SIG-M5 (cell line): ENCODE results near the gene RPRD2.

Experiments
- DNase-seq: peaks from one replicate; lab custom pipeline; 2025; lab: John Stamatoyannopoulos, UW

The RPRD2 gene

DNA sequence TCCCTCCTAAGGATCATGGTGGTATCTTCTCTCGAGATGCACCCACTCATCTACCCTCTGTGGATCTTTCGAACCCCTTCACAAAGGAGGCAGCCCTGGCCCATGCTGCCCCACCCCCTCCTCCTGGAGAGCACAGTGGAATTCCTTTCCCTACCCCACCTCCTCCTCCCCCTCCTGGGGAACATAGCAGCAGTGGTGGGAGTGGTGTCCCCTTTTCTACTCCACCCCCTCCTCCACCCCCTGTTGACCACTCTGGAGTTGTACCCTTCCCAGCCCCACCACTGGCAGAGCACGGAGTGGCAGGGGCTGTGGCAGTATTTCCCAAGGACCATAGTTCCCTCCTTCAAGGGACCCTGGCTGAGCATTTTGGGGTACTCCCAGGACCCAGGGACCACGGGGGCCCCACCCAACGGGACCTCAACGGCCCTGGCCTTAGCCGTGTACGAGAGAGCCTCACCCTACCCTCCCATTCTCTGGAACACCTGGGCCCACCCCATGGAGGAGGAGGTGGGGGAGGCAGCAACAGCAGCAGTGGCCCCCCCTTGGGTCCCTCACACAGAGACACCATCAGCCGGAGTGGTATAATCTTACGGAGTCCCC, 108.8 kb downstream of the RPRD2 start:
- DNase-seq, result no peak

DNA sequence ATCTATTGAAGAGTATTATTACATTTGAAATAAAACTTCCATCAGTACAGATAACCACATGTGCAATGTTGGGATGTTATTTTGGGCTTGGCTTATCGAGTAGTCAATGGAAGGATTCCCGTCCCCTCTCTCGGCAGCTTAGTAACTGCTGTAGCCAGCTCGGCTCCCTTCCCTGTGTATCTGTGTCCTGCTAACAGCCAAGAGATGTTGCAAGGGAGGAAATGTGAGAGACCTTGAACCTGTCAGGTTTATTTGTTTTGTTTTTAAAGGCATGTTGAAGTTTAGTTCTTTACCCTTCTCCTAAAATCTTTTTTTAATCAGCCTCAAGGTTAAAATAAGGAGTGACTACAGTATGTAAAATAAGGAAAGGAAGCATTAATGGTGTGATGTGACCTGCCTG, 109.7 kb downstream of the RPRD2 start:
- no peak for DNase-seq

DNA sequence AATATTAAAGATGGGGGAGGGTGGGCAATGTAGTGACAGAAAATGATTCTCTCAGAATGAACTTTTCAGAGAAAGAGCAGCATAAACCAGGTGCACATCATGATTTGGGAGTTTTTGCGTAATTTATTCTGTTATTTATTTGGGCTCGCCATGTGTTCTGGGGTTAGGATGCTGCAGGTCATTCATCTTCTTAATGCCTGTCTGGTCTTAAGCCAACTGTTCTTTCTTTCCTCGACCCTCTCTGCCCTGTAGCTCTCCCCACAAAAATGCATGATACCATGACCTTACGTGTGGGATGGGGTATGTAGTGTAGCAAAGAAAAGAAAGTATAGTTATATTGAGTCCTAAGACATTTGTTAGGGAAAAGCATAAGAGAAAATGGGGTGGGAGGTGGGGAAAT, 110.9 kb downstream of the RPRD2 start:
- DNase-seq, result no peak

DNA sequence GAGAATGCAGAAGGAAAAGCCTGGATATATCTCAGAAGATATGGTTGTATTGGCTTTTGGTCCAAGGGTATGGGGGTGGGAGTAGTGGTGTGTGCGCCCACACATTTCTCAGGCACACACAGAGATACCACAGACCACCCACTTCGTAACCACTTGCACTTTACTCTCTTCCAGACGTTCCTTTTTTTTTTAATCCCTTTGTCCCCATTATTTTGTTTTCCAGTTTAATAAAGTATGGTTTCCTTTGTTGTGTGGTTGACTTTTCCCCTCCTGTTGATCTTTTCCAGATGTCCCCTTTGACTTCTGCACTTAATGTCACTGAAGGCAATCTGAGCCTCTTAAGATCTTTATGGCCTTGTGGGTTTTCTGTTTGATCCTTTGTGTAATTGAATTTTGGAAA, 112.8 kb downstream of the RPRD2 start:
- no peak for DNase-seq

DNA sequence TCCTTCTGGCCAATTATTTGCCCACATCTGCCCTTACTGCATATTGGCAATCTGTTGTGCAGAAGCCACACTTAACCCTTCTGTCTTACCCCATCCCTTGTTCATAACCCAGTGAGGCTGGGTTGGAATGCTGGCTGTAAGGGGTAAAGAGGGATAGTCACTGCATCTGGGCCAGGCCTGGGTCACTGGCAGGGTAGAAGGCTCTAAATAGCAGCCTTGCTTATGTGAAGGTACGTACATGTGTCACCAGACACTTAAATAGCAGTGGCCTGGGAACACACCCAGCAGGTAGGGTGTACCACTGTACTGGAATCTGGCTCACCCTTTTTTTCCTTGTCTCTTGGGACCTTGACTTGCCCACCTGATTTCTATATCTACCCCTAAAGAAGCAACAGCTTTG, 113.4 kb downstream of the RPRD2 start:
- no peak for DNase-seq

DNA sequence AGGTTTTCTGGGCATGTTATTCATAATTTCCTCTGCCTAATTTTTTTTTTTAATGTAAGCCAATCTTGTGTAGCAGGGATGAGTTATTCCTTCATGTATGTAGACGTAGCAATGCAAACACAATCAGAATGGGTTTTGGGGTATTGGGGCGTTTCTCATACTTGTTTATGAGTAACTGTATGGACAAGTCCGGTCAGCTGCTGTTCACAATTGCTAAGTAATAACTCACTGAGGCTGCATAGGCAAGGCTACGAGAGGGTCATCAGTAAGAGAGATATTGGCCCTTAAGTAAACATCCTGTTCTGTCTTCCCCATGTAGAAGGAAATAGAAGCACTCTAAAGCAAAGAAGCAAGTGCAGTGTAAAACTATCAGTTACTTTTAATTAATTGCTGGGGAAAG, 113.8 kb downstream of the RPRD2 start:
- no peak for DNase-seq

DNA sequence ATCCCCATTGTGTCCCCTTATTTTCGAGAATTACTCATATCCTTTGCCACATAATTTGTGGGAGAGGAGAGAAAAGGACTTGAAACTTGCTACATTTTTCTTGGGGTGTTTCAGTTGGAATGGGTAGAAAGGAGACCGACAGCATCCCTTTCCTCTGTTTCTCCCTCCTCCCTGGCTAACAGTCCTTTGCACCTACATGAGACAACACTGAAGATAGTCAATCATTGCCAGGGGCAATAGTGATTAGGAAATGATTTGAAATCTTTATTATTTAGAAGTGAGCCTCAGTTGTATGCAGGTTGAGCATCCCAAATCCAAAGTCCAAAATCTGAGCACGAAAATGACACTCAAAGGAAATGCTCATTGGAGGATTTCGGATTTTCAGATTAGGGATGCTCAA, 115.4 kb downstream of the RPRD2 start:
- no peak for DNase-seq

DNA sequence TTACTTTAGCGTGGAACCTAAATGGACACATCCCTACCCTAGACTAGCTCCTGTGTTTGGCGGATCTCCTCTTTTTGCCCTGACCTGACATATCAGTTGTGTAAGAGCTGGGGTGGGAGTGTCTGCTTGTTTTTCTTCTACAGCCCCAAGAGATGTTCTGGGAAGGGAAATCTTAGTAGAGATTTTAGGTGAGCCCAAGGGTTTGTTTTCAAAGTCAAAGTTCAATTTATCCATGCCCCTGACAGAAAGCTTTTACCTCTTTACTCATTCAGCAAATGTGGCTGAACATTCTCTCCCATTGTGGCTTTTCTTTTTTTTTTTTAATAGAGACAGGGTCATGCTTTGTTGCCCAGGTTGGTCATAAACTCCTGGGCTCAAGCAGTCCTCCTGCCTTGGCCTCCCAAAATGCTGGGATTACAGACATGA, 116.0 kb downstream of the RPRD2 start:
- no peak for DNase-seq

DNA sequence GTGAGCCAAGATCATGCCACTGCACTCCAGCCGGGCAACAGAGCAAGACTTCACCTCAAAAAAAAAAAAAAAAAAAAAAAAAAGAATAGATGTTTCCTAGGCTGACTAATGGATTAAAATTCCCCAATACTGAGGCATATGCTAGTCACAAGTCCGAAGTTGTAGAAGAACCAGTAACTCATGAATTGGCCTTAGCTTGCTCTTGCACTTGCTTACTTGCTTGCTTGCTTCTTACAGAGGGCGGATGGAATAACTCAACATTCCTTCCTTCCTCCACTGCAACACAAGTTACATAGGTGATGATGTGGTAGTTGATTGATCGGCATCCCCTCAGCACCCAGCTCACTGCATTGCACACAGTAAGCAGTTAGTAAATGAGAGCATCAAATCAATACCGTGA, 120.5 kb downstream of the RPRD2 start:
- DNase-seq, result no peak

DNA sequence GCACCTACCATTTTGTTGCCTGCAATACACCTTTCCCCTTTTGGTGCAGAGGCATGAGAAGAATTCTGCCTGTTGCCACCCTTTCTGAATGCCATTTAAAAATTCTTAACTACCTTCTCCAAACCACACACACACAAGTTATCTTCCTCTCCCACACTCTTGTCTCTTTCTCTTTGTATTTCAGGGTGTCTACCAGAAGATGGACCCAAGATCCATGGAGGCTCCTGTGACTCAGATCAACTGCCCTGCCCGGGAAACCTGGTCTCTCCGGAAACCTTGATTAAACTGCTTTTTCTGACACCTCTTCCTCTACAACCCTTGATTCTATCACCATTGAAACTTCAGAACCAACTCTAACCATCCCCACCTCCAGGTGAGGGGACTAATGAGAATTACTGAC, 120.9 kb downstream of the RPRD2 start:
- DNase-seq, result no peak

DNA sequence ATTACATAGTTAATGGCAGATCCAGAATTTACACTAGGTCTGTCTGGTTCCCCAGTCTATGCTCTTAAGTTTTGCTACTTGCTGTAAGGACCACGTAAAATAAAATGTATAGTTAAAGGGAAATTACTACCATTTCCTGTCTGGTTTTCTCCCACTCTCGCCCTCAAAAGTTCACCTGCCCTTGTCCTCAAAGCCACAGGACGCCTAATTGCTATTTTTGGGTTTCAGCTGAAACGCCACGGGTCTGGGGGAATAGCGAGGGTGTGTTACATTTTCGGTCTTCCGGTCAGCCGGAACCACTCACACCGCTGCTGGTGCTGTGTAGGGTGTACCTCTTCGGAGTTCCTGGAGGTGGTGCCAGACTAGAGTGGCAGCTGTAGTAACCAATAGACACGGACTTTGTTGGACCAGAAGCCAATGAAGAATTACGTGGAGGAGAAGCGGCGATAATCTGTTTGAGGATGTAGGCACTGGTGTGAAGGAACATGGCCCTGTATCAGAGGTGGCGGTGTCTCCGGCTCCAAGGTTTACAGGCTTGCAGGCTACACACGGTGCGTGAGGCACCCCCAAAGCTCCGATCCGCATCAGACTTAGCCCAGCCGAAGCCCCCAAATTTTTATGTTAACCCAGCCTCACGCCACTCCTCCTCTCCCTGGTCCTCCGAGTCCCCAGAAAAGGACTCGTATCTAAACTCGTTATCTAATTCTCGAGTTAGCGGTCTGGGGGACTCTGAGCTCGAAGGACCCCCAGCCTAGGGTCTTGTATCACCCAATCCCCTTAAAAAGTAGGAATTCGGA, 123.2 kb downstream of the RPRD2 start, which contains the start of gene TARS2:
Gene TARS2 (plus strand): TSS at position 454 of the 797 bp plus-strand sequence. CDS start 32 bp downstream, at position 486.
- peak; percentile 99 for DNase-seq

DNA sequence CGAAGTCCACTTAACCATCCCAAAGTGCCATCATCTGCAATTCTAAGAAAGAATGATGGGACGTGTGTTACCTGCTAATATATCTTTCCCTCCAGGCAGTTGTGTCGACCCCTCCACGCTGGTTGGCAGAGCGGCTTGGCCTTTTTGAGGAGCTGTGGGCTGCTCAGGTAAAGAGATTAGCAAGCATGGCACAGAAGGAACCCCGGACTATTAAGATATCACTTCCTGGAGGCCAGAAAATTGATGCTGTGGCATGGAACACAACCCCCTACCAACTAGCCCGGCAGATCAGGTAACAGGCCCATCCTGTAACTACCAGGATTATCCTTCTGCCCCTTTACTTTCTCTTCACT, 123.8 kb downstream of the RPRD2 start:
- no peak for DNase-seq

DNA sequence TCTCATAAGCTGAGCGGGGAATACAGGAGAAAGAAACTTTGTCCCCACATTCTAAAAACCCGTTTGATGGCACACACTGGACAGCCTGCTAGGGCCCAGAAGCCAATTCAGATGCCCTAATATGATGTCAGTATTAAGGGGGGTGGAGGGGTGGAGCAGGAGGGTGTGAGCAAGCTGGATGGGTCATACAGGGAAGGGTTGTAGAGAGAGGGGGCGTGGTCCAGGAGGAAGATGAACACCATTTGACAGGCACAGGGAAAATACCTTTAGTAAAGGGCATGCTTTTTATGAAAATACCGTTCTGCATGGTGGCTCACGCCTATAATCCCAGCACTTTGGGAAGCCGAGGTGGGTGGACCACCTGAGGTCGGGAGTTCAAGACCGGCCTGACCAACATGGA, 129.2 kb downstream of the RPRD2 start:
- DNase-seq, result no peak

DNA sequence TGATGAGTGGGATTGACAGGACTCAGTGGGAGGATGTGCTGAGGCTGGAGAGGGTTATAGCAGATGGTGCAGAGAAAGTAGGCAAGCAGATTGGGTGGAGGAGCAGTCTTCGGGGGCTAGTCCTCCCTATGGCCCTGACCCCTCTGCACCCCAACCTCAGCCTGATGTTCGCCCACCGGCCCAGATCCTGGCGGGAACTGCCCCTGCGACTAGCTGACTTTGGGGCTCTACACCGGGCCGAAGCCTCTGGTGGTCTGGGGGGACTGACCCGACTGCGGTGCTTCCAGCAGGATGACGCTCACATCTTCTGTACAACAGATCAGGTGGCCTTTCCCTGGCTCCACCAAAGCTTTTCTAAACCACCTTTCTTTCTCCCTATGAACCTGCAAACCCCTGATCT, 134.4 kb downstream of the RPRD2 start:
- no peak for DNase-seq

DNA sequence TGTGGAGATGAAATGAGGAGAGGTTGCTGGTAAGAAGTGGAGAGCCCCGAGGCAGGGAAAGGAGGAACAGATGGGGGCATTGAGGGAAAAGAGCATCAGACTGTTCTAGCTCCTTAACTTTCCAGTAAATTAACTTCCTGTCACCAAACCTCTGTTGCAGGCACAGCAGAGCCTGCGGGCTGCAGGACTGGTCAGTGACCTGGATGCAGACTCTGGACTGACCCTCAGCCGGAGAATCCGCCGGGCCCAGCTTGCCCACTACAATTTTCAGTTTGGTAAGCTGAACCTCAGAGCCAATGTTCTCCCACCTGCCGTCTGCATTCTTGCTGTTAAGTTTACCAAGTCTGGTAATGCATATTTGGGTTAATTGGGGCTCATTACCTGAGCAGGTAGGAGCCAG, 141.5 kb downstream of the RPRD2 start:
- DNase-seq, result no peak

DNA sequence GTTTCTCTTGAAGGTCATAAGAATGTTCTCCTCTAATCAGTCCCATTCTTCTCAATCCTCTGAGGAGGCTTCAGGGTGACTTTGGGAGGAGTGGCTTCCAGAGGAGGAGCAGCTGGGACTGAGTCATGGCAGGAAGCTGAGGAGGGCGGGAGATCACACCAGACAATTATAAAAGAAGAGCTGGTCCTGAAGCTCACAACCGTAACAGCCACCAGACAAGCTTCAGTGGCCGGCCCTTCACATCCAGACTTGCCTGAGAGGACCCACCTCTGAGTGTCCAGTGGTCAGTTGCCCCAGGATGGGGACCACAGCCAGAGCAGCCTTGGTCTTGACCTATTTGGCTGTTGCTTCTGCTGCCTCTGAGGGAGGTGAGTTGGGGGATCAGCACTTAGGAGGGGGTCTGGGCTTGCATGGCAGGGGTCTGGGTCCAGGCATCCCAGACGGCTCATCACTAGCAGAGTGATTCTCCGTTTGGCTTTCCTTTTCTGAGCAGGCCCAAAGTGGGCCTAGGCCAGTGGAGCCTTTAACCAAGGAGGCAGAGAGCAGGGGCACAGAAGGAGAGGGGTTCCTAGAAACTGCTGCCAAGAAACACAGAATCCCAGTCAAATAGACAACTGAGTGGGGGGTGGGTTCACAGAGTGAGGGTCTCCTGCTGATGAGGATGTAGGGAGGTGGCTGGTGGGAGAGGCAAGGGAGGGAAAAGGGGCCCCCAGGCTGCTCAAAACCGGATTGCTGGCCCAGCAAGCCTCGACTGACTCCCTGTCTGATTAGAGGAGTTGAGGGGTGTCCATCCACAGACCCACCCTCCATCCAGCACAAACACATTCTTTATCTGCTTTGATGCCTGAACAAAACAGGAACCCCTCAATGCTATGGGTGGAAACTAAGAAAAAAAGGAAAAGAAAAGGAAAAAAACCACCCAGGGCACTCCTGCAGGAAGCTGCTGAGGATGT, 144.2 kb downstream of the RPRD2 start, which contains the start of gene ECM1:
Gene ECM1 (plus strand): TSS at position 198 of the 953 bp plus-strand sequence. CDS start 101 bp downstream, at position 299.
- no peak for DNase-seq

DNA sequence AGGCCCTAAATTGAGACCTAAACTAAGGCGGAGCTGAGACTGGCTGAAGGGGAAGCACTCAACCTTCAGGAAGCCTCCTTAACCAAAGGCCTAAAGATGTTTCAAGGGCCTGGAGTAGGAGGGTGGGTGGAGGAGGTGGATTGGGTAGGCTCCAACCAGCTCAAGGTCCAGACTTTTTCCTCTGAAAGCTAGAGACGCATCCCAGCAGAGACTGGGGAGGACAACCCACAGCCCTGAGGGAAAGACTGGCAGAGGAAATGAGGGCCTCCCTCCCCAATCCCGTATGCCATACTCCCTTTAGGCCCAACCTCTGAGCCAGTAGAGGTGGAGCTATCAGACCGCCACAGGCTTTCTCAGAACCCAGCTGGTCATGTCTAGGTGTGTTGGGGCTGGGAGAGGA, 145.0 kb downstream of the RPRD2 start:
- DNase-seq, result no peak

DNA sequence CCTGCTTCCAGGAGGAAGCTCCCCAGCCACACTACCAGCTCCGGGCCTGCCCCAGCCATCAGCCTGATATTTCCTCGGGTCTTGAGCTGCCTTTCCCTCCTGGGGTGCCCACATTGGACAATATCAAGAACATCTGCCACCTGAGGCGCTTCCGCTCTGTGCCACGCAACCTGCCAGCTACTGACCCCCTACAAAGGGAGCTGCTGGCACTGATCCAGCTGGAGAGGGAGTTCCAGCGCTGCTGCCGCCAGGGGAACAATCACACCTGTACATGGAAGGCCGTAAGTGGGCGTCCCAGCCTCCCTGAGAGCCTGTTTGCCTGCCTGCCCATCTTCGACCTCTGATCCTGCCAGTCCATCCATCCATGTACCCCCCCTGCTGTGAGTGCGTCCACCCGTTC, 147.6 kb downstream of the RPRD2 start:
- no peak for DNase-seq

DNA sequence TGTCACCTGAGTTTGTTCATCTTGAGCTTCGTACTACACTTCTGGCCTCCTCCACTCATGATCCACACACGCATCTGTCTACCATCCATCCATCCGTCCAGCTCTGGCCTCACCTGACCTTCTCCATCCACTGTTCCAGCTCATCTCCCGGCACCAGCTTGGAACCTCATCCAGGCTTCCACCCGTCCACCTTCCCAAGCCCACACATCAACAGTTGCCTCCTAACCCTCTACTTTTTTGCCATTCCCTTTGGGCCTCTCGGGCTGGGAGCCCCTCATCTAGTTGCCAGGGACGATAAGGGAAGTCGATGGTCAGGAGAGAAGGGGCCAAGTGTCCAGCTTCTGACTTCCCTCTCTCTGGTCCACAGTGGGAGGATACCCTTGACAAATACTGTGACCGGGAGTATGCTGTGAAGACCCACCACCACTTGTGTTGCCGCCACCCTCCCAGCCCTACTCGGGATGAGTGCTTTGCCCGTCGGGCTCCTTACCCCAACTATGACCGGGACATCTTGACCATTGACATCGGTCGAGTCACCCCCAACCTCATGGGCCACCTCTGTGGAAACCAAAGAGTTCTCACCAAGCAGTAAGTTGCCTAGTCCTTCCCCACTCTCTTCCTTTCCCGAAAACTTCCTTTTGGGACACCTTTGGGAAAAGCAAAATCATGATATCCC, 148.2 kb downstream of the RPRD2 start:
- DNase-seq, result no peak

DNA sequence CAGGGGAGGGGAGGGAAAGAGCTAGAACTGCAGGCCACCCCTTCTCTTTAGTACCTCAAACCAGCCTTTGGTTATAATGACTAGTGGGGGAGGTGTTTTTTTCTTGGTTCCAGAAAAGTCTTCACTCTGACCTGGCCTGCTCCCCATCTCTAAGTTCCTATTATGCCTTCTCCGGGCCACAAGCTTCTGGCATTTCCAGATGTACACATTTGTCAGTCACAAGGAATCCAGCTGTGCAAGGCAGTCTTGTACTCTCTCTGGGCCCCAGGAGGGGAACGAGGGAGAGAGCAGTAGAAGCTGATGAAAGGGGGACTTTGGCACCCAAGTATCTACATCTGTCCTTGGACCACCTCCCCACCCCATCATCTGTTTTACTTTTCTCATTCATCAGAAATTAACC, 148.9 kb downstream of the RPRD2 start:
- no peak for DNase-seq

DNA sequence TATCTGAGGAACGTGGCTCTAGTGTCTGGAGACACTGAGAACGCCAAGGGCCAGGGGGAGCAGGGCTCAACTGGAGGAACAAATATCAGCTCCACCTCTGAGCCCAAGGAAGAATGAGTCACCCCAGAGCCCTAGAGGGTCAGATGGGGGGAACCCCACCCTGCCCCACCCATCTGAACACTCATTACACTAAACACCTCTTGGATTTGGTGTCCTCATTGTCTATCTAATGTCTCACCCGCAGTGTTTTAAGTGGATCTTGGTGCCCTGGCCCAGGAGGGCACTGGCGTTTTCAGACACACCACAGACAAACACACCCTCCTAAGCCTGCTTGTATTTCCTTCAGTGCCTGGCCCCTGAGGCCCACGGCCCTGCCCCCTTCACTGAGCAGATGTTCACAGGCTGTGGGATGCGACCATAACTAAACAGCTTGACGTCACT, 149.4 kb downstream of the RPRD2 start:
- DNase-seq, result no peak

DNA sequence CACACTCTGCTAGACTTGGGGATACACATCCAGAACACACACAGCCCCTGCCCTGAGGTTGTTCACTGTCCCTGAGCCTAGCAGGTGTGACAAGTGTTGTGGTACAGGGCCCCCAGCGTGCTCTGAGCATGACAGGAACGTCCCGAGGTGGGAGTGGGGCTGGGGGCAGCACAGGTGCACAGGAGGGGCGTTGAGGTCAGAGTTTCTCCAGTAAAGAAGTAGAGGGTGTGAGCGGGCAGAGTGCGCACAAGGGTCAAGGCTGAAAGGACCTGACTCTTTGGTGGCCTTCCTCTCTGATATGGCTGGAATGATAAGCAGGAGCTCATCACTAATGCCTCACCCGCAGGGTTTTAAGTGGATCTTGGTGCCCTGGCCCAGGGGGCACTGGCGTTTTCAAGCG, 150.3 kb downstream of the RPRD2 start:
- DNase-seq, result no peak
